ENCODE measurements around the gene SLC25A3.
"Not testable (repeated sequence)": the region's sequence is repeated elsewhere in the genome, so short reads cannot be mapped to it uniquely, and the experiment has no call there.

SLC25A3 gene

DNA sequence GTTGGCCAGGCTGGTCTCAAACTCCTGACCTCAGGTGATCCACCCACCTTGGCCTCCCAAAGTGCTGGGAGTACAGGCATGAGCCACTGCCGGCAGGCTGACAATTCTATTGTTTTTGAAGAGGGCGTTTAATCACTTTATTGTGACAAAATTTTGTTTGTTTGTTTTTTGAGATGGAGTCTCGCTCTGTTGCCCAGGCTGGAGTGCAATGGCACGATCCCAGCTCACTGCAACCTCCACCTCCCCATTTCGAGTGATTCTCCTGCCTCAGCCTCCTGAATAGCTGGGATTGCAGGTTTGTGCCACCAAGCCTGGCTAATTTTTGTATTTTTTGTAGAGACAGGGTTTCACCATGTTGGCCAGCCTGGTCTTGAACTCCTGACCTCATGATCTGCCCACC, 49.3 kb downstream of the SLC25A3 start:
- H3K4me3 ChIP-seq (ENCODE audit: low read depth in 1 of 2, low read length in 2 of 2); H3K27ac ChIP-seq (ENCODE audit: low read depth, low read length); H3K4me1 ChIP-seq (ENCODE audit: insufficient read depth, low read length); H3K36me3 ChIP-seq (ENCODE audit: insufficient read depth, low read length); H3K9ac ChIP-seq (ENCODE audit: low read length); H3K27me3 ChIP-seq (ENCODE audit: control insufficient read depth in 1 of 2, insufficient read depth in 2 of 2, low read length in 2 of 2); H3K9me3 ChIP-seq (ENCODE audit: low read length): not testable (repeated sequence)

DNA sequence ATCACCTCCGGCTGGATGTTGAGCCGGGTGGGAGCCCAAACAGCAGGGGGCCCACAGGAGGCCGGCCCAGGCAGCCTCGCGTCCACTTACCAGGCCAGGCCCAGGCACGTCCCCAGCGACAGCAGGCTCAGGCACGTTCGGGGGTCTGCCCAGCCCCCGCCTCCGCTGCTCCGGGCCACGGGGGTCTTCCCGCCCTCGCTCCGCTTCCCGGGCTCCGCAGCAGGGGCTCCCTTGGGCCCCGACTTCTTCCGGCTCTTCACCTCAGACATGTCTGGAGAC, 50.9 kb downstream of the SLC25A3 start:
- peaks cover 6% of the 10 kb centered on the region for H3K4me1 ChIP-seq (ENCODE audit: insufficient read depth, low read length)
- H3K9me3 ChIP-seq (ENCODE audit: low read length): no peaks in the 10 kb centered on the region
- H3K9ac ChIP-seq (ENCODE audit: low read length): peak overlapping the region; percentile 74
- no peaks in the 10 kb centered on the region for H3K27me3 ChIP-seq (ENCODE audit: control insufficient read depth in 1 of 2, insufficient read depth in 2 of 2, low read length in 2 of 2)
- peak overlapping the region; percentile 78 to 98 for H3K4me3 ChIP-seq (ENCODE audit: low read depth in 1 of 2, low read length in 2 of 2)
- peaks cover 8% of the 10 kb centered on the region for H3K36me3 ChIP-seq (ENCODE audit: insufficient read depth, low read length)
- peak overlapping the region; percentile 47 for H3K27ac ChIP-seq (ENCODE audit: low read depth, low read length)

DNA sequence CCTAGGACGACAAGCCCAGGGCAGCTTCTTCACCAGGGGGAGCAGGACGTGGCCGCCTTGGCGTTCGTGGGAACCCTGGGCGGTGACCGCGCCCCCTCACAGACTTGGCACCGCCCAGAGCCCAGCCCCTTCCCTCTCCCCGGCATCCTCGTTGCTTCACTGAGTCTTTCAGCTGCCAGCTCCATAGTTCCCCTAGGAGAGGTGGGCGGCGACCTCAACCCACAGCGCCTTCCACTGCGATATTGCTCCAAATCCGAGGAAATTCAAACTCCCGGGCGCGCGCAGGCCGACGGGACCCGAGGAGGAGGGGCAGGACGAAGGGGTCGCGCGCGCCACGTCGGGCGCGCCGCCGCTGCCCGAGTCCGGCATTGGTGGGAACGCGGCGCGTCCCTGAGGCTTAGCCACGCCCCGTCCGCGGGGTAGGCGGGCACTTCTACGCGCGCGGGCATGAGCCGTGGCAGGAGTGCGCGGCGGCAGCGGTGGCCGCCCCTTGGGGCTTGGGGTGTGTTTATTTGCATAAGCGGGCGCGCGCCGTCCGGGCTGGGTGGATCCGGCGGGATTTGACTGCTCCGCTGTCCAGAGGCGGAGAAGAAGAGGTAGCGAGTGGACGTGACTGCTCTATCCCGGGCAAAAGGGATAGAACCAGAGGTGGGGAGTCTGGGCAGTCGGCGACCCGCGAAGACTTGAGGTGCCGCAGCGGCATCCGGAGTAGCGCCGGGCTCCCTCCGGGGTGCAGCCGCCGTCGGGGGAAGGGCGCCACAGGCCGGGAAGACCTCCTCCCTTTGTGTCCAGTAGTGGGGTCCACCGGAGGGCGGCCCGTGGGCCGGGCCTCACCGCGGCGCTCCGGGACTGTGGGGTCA, 51.5 kb downstream of the SLC25A3 start, which contains the start of the genes APAF1 and IKBIP:
Gene APAF1 (plus strand): TSS at position 579 of the 860 bp plus-strand sequence. CDS start 3,070 bp downstream, outside the sequence.
Gene IKBIP (minus strand): TSS at position 77 of the 860 bp plus-strand sequence. CDS start 87 bp downstream, outside the sequence.
- peaks cover 14% of the 10 kb centered on the region for H3K36me3 ChIP-seq (ENCODE audit: insufficient read depth, low read length)
- H3K27ac ChIP-seq (ENCODE audit: low read depth, low read length): peak within 1 kb of the TSS; percentile 71
- no peaks in the 10 kb centered on the region for H3K27me3 ChIP-seq (ENCODE audit: control insufficient read depth in 1 of 2, insufficient read depth in 2 of 2, low read length in 2 of 2)
- peak within 1 kb of the TSS; percentile 78 to 98 for H3K4me3 ChIP-seq (ENCODE audit: low read depth in 1 of 2, low read length in 2 of 2)
- peaks cover 6% of the 10 kb centered on the region for H3K4me1 ChIP-seq (ENCODE audit: insufficient read depth, low read length)
- H3K9ac ChIP-seq (ENCODE audit: low read length): peak within 1 kb of the TSS; percentile 74
- no peaks in the 10 kb centered on the region for H3K9me3 ChIP-seq (ENCODE audit: low read length)

DNA sequence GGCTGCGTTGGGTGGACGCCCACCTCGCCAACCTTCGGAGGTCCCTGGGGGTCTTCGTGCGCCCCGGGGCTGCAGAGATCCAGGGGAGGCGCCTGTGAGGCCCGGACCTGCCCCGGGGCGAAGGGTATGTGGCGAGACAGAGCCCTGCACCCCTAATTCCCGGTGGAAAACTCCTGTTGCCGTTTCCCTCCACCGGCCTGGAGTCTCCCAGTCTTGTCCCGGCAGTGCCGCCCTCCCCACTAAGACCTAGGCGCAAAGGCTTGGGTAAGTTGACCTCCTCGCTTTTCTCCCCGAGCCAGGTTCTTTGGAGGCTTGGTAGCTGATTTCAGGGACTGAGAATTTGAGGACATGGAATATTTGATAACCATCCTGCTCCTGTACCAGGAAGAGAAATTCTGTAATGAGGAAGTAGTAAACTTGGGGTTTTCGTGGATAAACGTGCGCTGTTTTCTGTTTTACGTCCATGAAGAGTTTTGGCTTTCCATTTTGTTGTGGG, 52.1 kb downstream of the SLC25A3 start:
- Histone ChIP-seq H3K9me3 (ENCODE audit: low read length) (no peaks in the 10 kb centered on the region), H3K27me3 (ENCODE audit: control insufficient read depth in 1 of 2, insufficient read depth in 2 of 2, low read length in 2 of 2) (no peaks in the 10 kb centered on the region), H3K4me1 (ENCODE audit: insufficient read depth, low read length) (peaks cover 6% of the 10 kb centered on the region), H3K27ac (ENCODE audit: low read depth, low read length) (peak overlapping the region; percentile 71), H3K4me3 (ENCODE audit: low read depth in 1 of 2, low read length in 2 of 2) (peak overlapping the region; percentile 78 to 98), H3K36me3 (ENCODE audit: insufficient read depth, low read length) (peaks cover 16% of the 10 kb centered on the region), H3K9ac (ENCODE audit: low read length) (peak overlapping the region; percentile 68)

DNA sequence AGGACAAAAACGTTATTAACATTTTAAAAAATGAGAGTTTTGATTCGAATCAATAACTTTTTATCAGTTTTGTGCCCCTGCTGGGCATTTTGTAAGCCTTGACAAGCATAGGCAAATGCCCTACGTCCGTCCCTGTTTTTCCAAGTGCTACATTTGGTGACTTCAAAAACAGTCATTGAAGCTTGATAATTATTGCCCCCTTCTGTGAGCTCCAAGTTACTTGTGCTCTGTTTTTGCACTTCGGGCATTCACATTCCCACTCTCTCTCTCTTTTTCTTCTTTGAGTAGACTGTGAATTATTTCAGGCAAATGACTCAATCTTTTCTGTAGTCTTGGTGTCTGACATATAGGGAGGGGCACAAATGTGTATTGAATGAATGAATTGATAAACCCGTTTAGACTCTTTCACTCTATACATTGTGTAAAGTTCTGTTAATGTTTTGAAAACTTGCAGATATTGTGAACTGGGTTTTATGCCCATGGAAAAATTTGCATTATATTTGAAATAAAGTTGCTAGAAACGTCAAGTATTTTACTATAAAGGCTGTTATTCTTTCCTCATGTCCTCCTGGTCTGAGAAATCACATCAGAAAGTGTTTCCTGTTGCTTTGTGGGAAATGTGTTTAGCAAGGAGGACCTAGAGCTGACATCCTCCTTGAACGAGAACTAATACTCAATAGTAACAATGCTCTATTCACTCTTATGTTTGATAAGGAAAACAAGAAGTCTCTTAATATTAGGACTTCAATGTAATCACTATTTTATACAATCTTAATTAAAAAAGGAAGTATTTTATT, 53.0 kb downstream of the SLC25A3 start:
- peaks cover 21% of the 10 kb centered on the region for H3K36me3 ChIP-seq (ENCODE audit: insufficient read depth, low read length)
- H3K4me1 ChIP-seq (ENCODE audit: insufficient read depth, low read length): peaks cover 6% of the 10 kb centered on the region
- peak overlapping the region; percentile 78 to 98 for H3K4me3 ChIP-seq (ENCODE audit: low read depth in 1 of 2, low read length in 2 of 2)
- H3K27me3 ChIP-seq (ENCODE audit: control insufficient read depth in 1 of 2, insufficient read depth in 2 of 2, low read length in 2 of 2): no peaks in the 10 kb centered on the region
- H3K9ac ChIP-seq (ENCODE audit: low read length): no peak overlapping the region
- no peak overlapping the region for H3K27ac ChIP-seq (ENCODE audit: low read depth, low read length)
- H3K9me3 ChIP-seq (ENCODE audit: low read length): no peaks in the 10 kb centered on the region

DNA sequence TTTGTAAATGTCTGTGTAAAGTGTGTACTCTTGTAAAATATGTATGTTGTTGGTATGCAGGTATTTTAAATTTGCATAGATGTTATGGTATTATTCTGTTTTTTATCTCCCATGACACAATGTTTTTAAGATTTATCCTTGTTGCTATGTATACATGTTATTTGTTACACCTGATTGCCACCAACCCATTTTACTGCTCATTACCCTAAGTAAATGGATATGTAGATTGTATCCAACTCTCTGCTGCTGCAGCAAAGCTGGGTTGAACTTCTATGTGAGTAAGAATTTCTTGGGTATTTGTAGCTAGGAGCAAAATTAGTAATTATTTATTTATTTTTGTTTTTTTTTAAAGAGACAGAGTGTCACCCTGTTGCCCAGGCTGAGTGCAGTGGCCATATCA, 57.8 kb downstream of the SLC25A3 start:
- Histone ChIP-seq H3K27me3 (ENCODE audit: control insufficient read depth in 1 of 2, insufficient read depth in 2 of 2, low read length in 2 of 2) (no peaks in the 10 kb centered on the region), H3K36me3 (ENCODE audit: insufficient read depth, low read length) (peaks cover 22% of the 10 kb centered on the region), H3K4me1 (ENCODE audit: insufficient read depth, low read length) (peaks cover 4% of the 10 kb centered on the region), H3K9me3 (ENCODE audit: low read length) (no peaks in the 10 kb centered on the region), H3K27ac (ENCODE audit: low read depth, low read length) (no peak overlapping the region), H3K4me3 (ENCODE audit: low read depth in 1 of 2, low read length in 2 of 2) (no peak overlapping the region), H3K9ac (ENCODE audit: low read length) (no peak overlapping the region)

DNA sequence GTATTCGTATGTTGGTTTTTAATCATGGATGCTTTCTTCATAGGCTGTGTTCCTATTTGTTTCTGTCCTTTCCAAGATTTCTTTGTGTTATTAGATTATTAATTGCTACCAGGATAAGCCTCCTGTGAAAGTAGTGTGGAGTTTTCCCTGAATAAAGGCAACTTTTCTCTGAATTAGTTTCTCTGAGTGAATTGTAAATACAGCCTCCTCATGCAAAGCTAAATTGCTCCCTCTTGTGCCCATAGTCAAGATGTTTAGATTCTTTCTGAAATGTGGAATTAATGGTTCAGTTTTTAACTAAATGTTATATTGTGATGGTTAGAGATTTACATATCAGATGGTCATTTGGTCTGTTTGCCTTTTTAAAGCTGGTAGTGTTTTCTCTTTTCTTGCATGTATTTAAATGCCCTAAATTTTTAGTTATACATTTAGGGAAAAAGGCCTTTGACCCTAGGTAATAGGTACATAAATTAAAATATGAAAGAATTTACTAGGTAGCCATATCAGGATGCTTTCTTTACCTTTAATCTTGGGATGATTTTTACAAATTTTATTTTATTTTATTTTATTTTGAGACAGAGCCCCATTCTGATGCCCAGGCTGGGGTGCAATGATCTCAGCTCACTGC, 60.5 kb downstream of the SLC25A3 start:
- Histone ChIP-seq H3K9ac (ENCODE audit: low read length) (no peak overlapping the region), H3K27ac (ENCODE audit: low read depth, low read length) (no peak overlapping the region), H3K27me3 (ENCODE audit: control insufficient read depth in 1 of 2, insufficient read depth in 2 of 2, low read length in 2 of 2) (no peaks in the 10 kb centered on the region), H3K4me3 (ENCODE audit: low read depth in 1 of 2, low read length in 2 of 2) (no peak overlapping the region), H3K36me3 (ENCODE audit: insufficient read depth, low read length) (peaks cover 28% of the 10 kb centered on the region), H3K4me1 (ENCODE audit: insufficient read depth, low read length) (no peaks in the 10 kb centered on the region), H3K9me3 (ENCODE audit: low read length) (no peaks in the 10 kb centered on the region)
